ENCODE data around the gene ZNF436. TPM values are rescaled to one million over a fixed set of nuclear protein-coding genes. Genes with fewer than 3 reads are reported as not detected.
"Not testable (repeated sequence)": the region's sequence is repeated elsewhere in the genome, so short reads cannot be mapped to it uniquely, and the experiment has no call there.

ZNF436 gene
- total RNA-seq, 1 donor from 2014 or later, result 13.3 TPM

- no peak for TF ChIP-seq CTCF (IDR thresholded peaks at IDR 0.05; ENCODE audit: partially characterized antibody, unreplicated experiment)
- H3K27ac Mint-ChIP-seq (ENCODE audit: unreplicated experiment), result no peak overlapping the region
- peaks cover 1% of the 10 kb centered on the region for H3K27me3 Mint-ChIP-seq (ENCODE audit: unreplicated experiment)
- DNase-seq, result no peak
- H3K9me3 Mint-ChIP-seq (ENCODE audit: unreplicated experiment), result no peaks in the 10 kb centered on the region
- peaks cover 37% of the 10 kb centered on the region for H3K4me1 Mint-ChIP-seq (ENCODE audit: low read depth, unreplicated experiment)
- H3K4me3 Mint-ChIP-seq (ENCODE audit: unreplicated experiment), result no peak overlapping the region
- H3K36me3 Mint-ChIP-seq (ENCODE audit: unreplicated experiment), result peaks cover 6% of the 10 kb centered on the region
These were observed 31.8 kb downstream of the ZNF436 start for GRCh38 chr1:23337869-23338268.

- no peak for TF ChIP-seq CTCF (IDR thresholded peaks at IDR 0.05; ENCODE audit: partially characterized antibody, unreplicated experiment)
- Mint-ChIP-seq H3K4me3 (ENCODE audit: unreplicated experiment) (no peak overlapping the region), H3K27ac (ENCODE audit: unreplicated experiment) (no peak overlapping the region), H3K27me3 (ENCODE audit: unreplicated experiment) (peaks cover 8% of the 10 kb centered on the region), H3K36me3 (ENCODE audit: unreplicated experiment) (peaks cover 6% of the 10 kb centered on the region), H3K9me3 (ENCODE audit: unreplicated experiment) (no peaks in the 10 kb centered on the region), H3K4me1 (ENCODE audit: low read depth, unreplicated experiment) (no peaks in the 10 kb centered on the region)
- DNase-seq, result no peak
These were observed 37.9 kb downstream of the ZNF436 start for GRCh38 chr1:23331713-23332112.

GRCh38 chr1:23330846-23331245, 38.8 kb downstream of the ZNF436 start:
- Mint-ChIP-seq H3K27me3 (ENCODE audit: unreplicated experiment) (peaks cover 8% of the 10 kb centered on the region), H3K27ac (ENCODE audit: unreplicated experiment) (no peak overlapping the region), H3K4me1 (ENCODE audit: low read depth, unreplicated experiment) (no peaks in the 10 kb centered on the region), H3K9me3 (ENCODE audit: unreplicated experiment) (no peaks in the 10 kb centered on the region), H3K4me3 (ENCODE audit: unreplicated experiment) (no peak overlapping the region), H3K36me3 (ENCODE audit: unreplicated experiment) (peaks cover 6% of the 10 kb centered on the region)
- DNase-seq, result no peak
- TF ChIP-seq CTCF (IDR thresholded peaks at IDR 0.05; ENCODE audit: partially characterized antibody, unreplicated experiment), result no peak

- Mint-ChIP-seq H3K27me3 (ENCODE audit: unreplicated experiment) (peaks cover 7% of the 10 kb centered on the region), H3K4me1 (ENCODE audit: low read depth, unreplicated experiment) (no peaks in the 10 kb centered on the region), H3K9me3 (ENCODE audit: unreplicated experiment) (no peaks in the 10 kb centered on the region), H3K4me3 (ENCODE audit: unreplicated experiment) (no peak overlapping the region), H3K36me3 (ENCODE audit: unreplicated experiment) (no peaks in the 10 kb centered on the region), H3K27ac (ENCODE audit: unreplicated experiment) (no peak overlapping the region)
- DNase-seq, result no peak
- TF ChIP-seq CTCF (IDR thresholded peaks at IDR 0.05; ENCODE audit: partially characterized antibody, unreplicated experiment), result no peak
These were observed 44.2 kb downstream of the ZNF436 start for GRCh38 chr1:23325393-23325792.

- Mint-ChIP-seq H3K9me3 (ENCODE audit: unreplicated experiment) (no peaks in the 10 kb centered on the region), H3K36me3 (ENCODE audit: unreplicated experiment) (no peaks in the 10 kb centered on the region), H3K27ac (ENCODE audit: unreplicated experiment) (no peak overlapping the region)
These were observed 46.9 kb downstream of the ZNF436 start for GRCh38 chr1:23322770-23323169.

GRCh38 chr1:23310280-23310679, 59.4 kb downstream of the ZNF436 start:
- H3K9me3 Mint-ChIP-seq (ENCODE audit: unreplicated experiment); H3K27me3 Mint-ChIP-seq (ENCODE audit: unreplicated experiment); H3K36me3 Mint-ChIP-seq (ENCODE audit: unreplicated experiment); DNase-seq; H3K4me3 Mint-ChIP-seq (ENCODE audit: unreplicated experiment); H3K27ac Mint-ChIP-seq (ENCODE audit: unreplicated experiment); H3K4me1 Mint-ChIP-seq (ENCODE audit: low read depth, unreplicated experiment): not testable (repeated sequence)

More at GRCh38 chr1:23322770-23323169, 46.9 kb downstream of the ZNF436 start:
- no peak for DNase-seq
- no peak for TF ChIP-seq CTCF (IDR thresholded peaks at IDR 0.05; ENCODE audit: partially characterized antibody, unreplicated experiment)
- no peak overlapping the region for H3K4me3 Mint-ChIP-seq (ENCODE audit: unreplicated experiment)
- peaks cover 3% of the 10 kb centered on the region for H3K27me3 Mint-ChIP-seq (ENCODE audit: unreplicated experiment)
- no peaks in the 10 kb centered on the region for H3K4me1 Mint-ChIP-seq (ENCODE audit: low read depth, unreplicated experiment)
